NOMO-1 treated with dmso at 0.1 percent for 144 hours (cell line): ENCODE measurements around the gene ZBTB32.

Experiments used
- DNase-seq: peaks from one replicate; lab custom pipeline; 2025; ENCODE audit not compliant: unreplicated experiment; lab: John Stamatoyannopoulos, UW

The ZBTB32 gene

GRCh38 chr19:35751839-35752745 is 47.7 kb downstream of the ZBTB32 start:
- DNase-seq: no peak

GRCh38 chr19:35752746-35753350 is 48.5 kb downstream of the ZBTB32 start:
- DNase-seq: no peak

GRCh38 chr19:35753634-35754369 is 49.4 kb downstream of the ZBTB32 start:
- no peak for DNase-seq

GRCh38 chr19:35754370-35755130 is 50.2 kb downstream of the ZBTB32 start:
- no peak for DNase-seq

GRCh38 chr19:35755131-35755549 is 50.8 kb downstream of the ZBTB32 start:
- DNase-seq: no peak

GRCh38 chr19:35755550-35756376 is 51.4 kb downstream of the ZBTB32 start:
- DNase-seq: no peak

- no peak for DNase-seq
Measured at GRCh38 chr19:35756377-35757230, 52.2 kb downstream of the ZBTB32 start, which contains the start of gene HSPB6. TSS of gene HSPB6 (minus strand) at chr19:35757029. CDS start at chr19:35757008, 21 bp downstream.

GRCh38 chr19:35757231-35757748 is 52.9 kb downstream of the ZBTB32 start:
- DNase-seq: no peak

- DNase-seq: peak; percentile 98
Measured at GRCh38 chr19:35757749-35758608, 53.6 kb downstream of the ZBTB32 start, which contains the start of gene PROSER3. TSS of gene PROSER3 (plus strand) at chr19:35758176. CDS start at chr19:35758216, 40 bp downstream.

GRCh38 chr19:35759697-35760096 is 55.3 kb downstream of the ZBTB32 start:
- no peak for DNase-seq

- DNase-seq: no peak
Measured at GRCh38 chr19:35760711-35761349, 56.5 kb downstream of the ZBTB32 start.

GRCh38 chr19:35764432-35765315 is 60.3 kb downstream of the ZBTB32 start:
- DNase-seq: no peak
